ENCODE data around the gene ITGA8.

ITGA8 gene

GRCh38 chr10:15626937-15627336 lies 92.8 kb downstream of the ITGA8 start:
- TF ChIP-seq, protein P1, sequence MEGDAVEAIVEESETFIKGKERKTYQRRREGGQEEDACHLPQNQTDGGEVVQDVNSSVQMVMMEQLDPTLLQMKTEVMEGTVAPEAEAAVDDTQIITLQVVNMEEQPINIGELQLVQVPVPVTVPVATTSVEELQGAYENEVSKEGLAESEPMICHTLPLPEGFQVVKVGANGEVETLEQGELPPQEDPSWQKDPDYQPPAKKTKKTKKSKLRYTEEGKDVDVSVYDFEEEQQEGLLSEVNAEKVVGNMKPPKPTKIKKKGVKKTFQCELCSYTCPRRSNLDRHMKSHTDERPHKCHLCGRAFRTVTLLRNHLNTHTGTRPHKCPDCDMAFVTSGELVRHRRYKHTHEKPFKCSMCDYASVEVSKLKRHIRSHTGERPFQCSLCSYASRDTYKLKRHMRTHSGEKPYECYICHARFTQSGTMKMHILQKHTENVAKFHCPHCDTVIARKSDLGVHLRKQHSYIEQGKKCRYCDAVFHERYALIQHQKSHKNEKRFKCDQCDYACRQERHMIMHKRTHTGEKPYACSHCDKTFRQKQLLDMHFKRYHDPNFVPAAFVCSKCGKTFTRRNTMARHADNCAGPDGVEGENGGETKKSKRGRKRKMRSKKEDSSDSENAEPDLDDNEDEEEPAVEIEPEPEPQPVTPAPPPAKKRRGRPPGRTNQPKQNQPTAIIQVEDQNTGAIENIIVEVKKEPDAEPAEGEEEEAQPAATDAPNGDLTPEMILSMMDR (IDR thresholded peaks at IDR 0.05) = no peak

DNA sequence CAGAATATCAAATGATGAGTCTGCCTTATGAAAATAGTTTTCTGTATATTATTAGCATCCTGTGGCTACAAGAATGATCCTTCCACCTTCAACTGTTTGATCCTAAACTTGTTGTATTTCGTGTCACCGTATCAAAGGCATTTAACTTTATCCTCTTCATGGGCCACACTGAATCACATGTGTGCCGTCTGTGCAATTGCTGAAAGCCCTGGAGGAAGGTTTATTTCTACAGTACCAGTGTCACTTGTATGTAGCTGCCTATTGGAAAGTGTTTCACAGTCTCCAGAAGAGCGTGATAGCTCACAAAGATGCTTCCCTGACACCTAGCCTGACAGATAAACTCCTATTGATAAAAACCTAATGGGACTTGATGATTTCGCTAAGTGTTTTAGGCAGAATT lies 94.5 kb downstream of the ITGA8 start:
- TF ChIP-seq, protein P1 (IDR thresholded peaks at IDR 0.05) = no peak

GRCh38 chr10:15624401-15625196 lies 95.1 kb downstream of the ITGA8 start:
- TF ChIP-seq, protein P1 (IDR thresholded peaks at IDR 0.05) = no peak

GRCh38 chr10:15620836-15621515 lies 98.7 kb downstream of the ITGA8 start:
- TF ChIP-seq, protein P1 (IDR thresholded peaks at IDR 0.05) = no peak

DNA sequence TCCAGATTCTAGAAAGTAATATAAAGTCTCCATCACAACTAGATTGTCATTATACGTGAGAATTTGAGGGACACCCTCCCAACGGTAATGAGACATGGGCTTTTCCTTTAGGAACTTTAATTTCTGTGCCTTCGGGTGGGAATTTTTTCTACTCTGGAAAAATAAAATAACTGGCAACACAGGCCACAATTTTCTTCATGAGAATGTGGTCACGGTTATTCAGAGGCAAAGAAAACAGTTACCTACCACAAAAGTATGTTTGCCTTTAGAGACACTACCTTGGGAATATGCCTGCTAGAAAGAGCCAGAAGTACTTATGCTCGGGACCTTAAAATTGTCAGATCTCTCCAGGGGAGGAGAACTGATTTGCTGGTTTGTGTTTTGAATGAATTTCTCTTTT lies 99.4 kb downstream of the ITGA8 start:
- TF ChIP-seq, protein P1 (IDR thresholded peaks at IDR 0.05) = no peak

- TF ChIP-seq, protein P1 (IDR thresholded peaks at IDR 0.05) = no peak
These were observed 110.5 kb downstream of the ITGA8 start for GRCh38 chr10:15609246-15609645.

GRCh38 chr10:15606377-15606776 lies 113.3 kb downstream of the ITGA8 start:
- TF ChIP-seq, protein P1 (IDR thresholded peaks at IDR 0.05) = no peak
